HG03045 (cell line): ENCODE results near the gene ICAM4.
A peak's percentile ranks its signal among the peaks of the same experiment; 100 is the strongest.
"Not testable (repeated sequence)": the region's sequence is repeated elsewhere in the genome, so short reads cannot be mapped to it uniquely, and the experiment has no call there.

Source experiments
- ATAC-seq: cut with Tn5 transposase; IDR thresholded peaks from one replicate; pipeline ENCODE4 v1.9.1; 2021; ENCODE audit warnings: mild to moderate bottlenecking, moderate library complexity; ENCODE audit not compliant: unreplicated experiment

The ICAM4 gene

GRCh38 chr19:10286803-10287737 lies at the start of gene ICAM4:
Gene ICAM4, plus strand, starts transcription at chr19:10286955. Its CDS starts 58 bp downstream, at chr19:10287013.
- no peak for ATAC-seq

GRCh38 chr19:10237702-10238101 lies 49.1 kb upstream of the ICAM4 start:
- no peak for ATAC-seq

- ATAC-seq = no peak
These were observed 48.5 kb upstream of the ICAM4 start for GRCh38 chr19:10238172-10238783.

- ATAC-seq = not testable (repeated sequence)
These were observed 44.8 kb upstream of the ICAM4 start for GRCh38 chr19:10241826-10242449.

- ATAC-seq = no peak
These were observed 43.1 kb upstream of the ICAM4 start for GRCh38 chr19:10243606-10244005.

GRCh38 chr19:10245189-10245939 lies 41.4 kb upstream of the ICAM4 start:
- ATAC-seq = no peak

GRCh38 chr19:10246511-10246910 lies 40.2 kb upstream of the ICAM4 start:
- no peak for ATAC-seq

GRCh38 chr19:10251792-10252694 lies 34.7 kb upstream of the ICAM4 start, which contains the start of gene MRPL4:
Gene MRPL4, plus strand, starts transcription at chr19:10252214. Its CDS starts 40 bp downstream, at chr19:10252254.
- peak; percentile 83 for ATAC-seq

- no peak for ATAC-seq
These were observed 34.0 kb upstream of the ICAM4 start for GRCh38 chr19:10252707-10253106.

GRCh38 chr19:10254244-10254643 lies 32.5 kb upstream of the ICAM4 start:
- no peak for ATAC-seq

GRCh38 chr19:10255358-10255757 lies 31.4 kb upstream of the ICAM4 start:
- no peak for ATAC-seq

GRCh38 chr19:10256551-10256950 lies 30.2 kb upstream of the ICAM4 start:
- ATAC-seq = no peak

- ATAC-seq = no peak
These were observed 29.7 kb upstream of the ICAM4 start for GRCh38 chr19:10256970-10257615.

GRCh38 chr19:10258080-10258710 lies 28.6 kb upstream of the ICAM4 start:
- ATAC-seq = no peak

- ATAC-seq = no peak
These were observed 27.4 kb upstream of the ICAM4 start for GRCh38 chr19:10259162-10259905.

GRCh38 chr19:10260141-10260584 lies 26.6 kb upstream of the ICAM4 start:
- ATAC-seq = no peak

GRCh38 chr19:10262771-10263170 lies 24.0 kb upstream of the ICAM4 start:
- no peak for ATAC-seq

- no peak for ATAC-seq
These were observed 20.0 kb upstream of the ICAM4 start for GRCh38 chr19:10266706-10267105.
